ENCODE results near the gene GALNT17.

GALNT17 gene

GRCh38 chr7:71325151-71325550 is 193.2 kb downstream of the GALNT17 start:
- H3K9me3 ChIP-seq (ENCODE audit: control insufficient read depth, low read depth, low read length), result no peaks in the 10 kb centered on the region
- no peak overlapping the region for H3K27ac ChIP-seq (ENCODE audit: low read length)
- no peaks in the 10 kb centered on the region for H3K36me3 ChIP-seq (ENCODE audit: control insufficient read depth, low read depth, low read length)
- no peak overlapping the region for H3K4me3 ChIP-seq (ENCODE audit: low read length)
- H3K27me3 ChIP-seq (ENCODE audit: control insufficient read depth, insufficient read depth, low read length), result no peaks in the 10 kb centered on the region
- H3K4me1 ChIP-seq (ENCODE audit: control insufficient read depth, low read depth, low read length), result peaks cover 23% of the 10 kb centered on the region
- no peak overlapping the region for H3K9ac ChIP-seq (ENCODE audit: low read length)

GRCh38 chr7:71326595-71326994 is 194.7 kb downstream of the GALNT17 start:
- Histone ChIP-seq H3K36me3 (ENCODE audit: control insufficient read depth, low read depth, low read length) (no peaks in the 10 kb centered on the region), H3K27ac (ENCODE audit: low read length) (no peak overlapping the region), H3K4me1 (ENCODE audit: control insufficient read depth, low read depth, low read length) (peaks cover 23% of the 10 kb centered on the region), H3K27me3 (ENCODE audit: control insufficient read depth, insufficient read depth, low read length) (no peaks in the 10 kb centered on the region), H3K9me3 (ENCODE audit: control insufficient read depth, low read depth, low read length) (no peaks in the 10 kb centered on the region), H3K9ac (ENCODE audit: low read length) (no peak overlapping the region), H3K4me3 (ENCODE audit: low read length) (no peak overlapping the region)

GRCh38 chr7:71327946-71328345 is 196.0 kb downstream of the GALNT17 start:
- no peak overlapping the region for H3K9ac ChIP-seq (ENCODE audit: low read length)
- no peaks in the 10 kb centered on the region for H3K27me3 ChIP-seq (ENCODE audit: control insufficient read depth, insufficient read depth, low read length)
- no peaks in the 10 kb centered on the region for H3K9me3 ChIP-seq (ENCODE audit: control insufficient read depth, low read depth, low read length)
- peaks cover 23% of the 10 kb centered on the region for H3K4me1 ChIP-seq (ENCODE audit: control insufficient read depth, low read depth, low read length)
- H3K36me3 ChIP-seq (ENCODE audit: control insufficient read depth, low read depth, low read length), result no peaks in the 10 kb centered on the region
- H3K27ac ChIP-seq (ENCODE audit: low read length), result no peak overlapping the region
- no peak overlapping the region for H3K4me3 ChIP-seq (ENCODE audit: low read length)

- Histone ChIP-seq H3K27me3 (ENCODE audit: control insufficient read depth, insufficient read depth, low read length) (no peaks in the 10 kb centered on the region), H3K9me3 (ENCODE audit: control insufficient read depth, low read depth, low read length) (no peaks in the 10 kb centered on the region), H3K4me1 (ENCODE audit: control insufficient read depth, low read depth, low read length) (peaks cover 23% of the 10 kb centered on the region), H3K4me3 (ENCODE audit: low read length) (no peak overlapping the region), H3K27ac (ENCODE audit: low read length) (no peak overlapping the region), H3K9ac (ENCODE audit: low read length) (no peak overlapping the region), H3K36me3 (ENCODE audit: control insufficient read depth, low read depth, low read length) (no peaks in the 10 kb centered on the region)
These were observed 197.2 kb downstream of the GALNT17 start for GRCh38 chr7:71329030-71329660.

GRCh38 chr7:71332207-71332606 is 200.3 kb downstream of the GALNT17 start:
- no peak overlapping the region for H3K27ac ChIP-seq (ENCODE audit: low read length)
- H3K9ac ChIP-seq (ENCODE audit: low read length), result no peak overlapping the region
- H3K36me3 ChIP-seq (ENCODE audit: control insufficient read depth, low read depth, low read length), result peaks cover 6% of the 10 kb centered on the region
- H3K4me3 ChIP-seq (ENCODE audit: low read length), result no peak overlapping the region
- peaks cover 11% of the 10 kb centered on the region for H3K4me1 ChIP-seq (ENCODE audit: control insufficient read depth, low read depth, low read length)
- H3K27me3 ChIP-seq (ENCODE audit: control insufficient read depth, insufficient read depth, low read length), result no peaks in the 10 kb centered on the region
- no peaks in the 10 kb centered on the region for H3K9me3 ChIP-seq (ENCODE audit: control insufficient read depth, low read depth, low read length)

- Histone ChIP-seq H3K27ac (ENCODE audit: low read length) (no peak overlapping the region), H3K4me1 (ENCODE audit: control insufficient read depth, low read depth, low read length) (peaks cover under 1% of the 10 kb centered on the region), H3K9me3 (ENCODE audit: control insufficient read depth, low read depth, low read length) (no peaks in the 10 kb centered on the region), H3K9ac (ENCODE audit: low read length) (no peak overlapping the region), H3K27me3 (ENCODE audit: control insufficient read depth, insufficient read depth, low read length) (no peaks in the 10 kb centered on the region), H3K36me3 (ENCODE audit: control insufficient read depth, low read depth, low read length) (peaks cover 6% of the 10 kb centered on the region), H3K4me3 (ENCODE audit: low read length) (no peak overlapping the region)
These were observed 202.6 kb downstream of the GALNT17 start for GRCh38 chr7:71334541-71334940.

- H3K36me3 ChIP-seq (ENCODE audit: control insufficient read depth, low read depth, low read length), result peaks cover 6% of the 10 kb centered on the region
- no peak overlapping the region for H3K27ac ChIP-seq (ENCODE audit: low read length)
- H3K4me3 ChIP-seq (ENCODE audit: low read length), result no peak overlapping the region
- peaks cover 3% of the 10 kb centered on the region for H3K4me1 ChIP-seq (ENCODE audit: control insufficient read depth, low read depth, low read length)
- no peak overlapping the region for H3K9ac ChIP-seq (ENCODE audit: low read length)
- no peaks in the 10 kb centered on the region for H3K9me3 ChIP-seq (ENCODE audit: control insufficient read depth, low read depth, low read length)
- H3K27me3 ChIP-seq (ENCODE audit: control insufficient read depth, insufficient read depth, low read length), result no peaks in the 10 kb centered on the region
These were observed 206.9 kb downstream of the GALNT17 start for GRCh38 chr7:71338866-71339265.

GRCh38 chr7:71339924-71340323 is 208.0 kb downstream of the GALNT17 start:
- Histone ChIP-seq H3K27ac (ENCODE audit: low read length) (no peak overlapping the region), H3K27me3 (ENCODE audit: control insufficient read depth, insufficient read depth, low read length) (no peaks in the 10 kb centered on the region), H3K9me3 (ENCODE audit: control insufficient read depth, low read depth, low read length) (no peaks in the 10 kb centered on the region), H3K36me3 (ENCODE audit: control insufficient read depth, low read depth, low read length) (peaks cover 6% of the 10 kb centered on the region), H3K4me3 (ENCODE audit: low read length) (no peak overlapping the region), H3K9ac (ENCODE audit: low read length) (no peak overlapping the region), H3K4me1 (ENCODE audit: control insufficient read depth, low read depth, low read length) (peaks cover 3% of the 10 kb centered on the region)

GRCh38 chr7:71342202-71342601 is 210.3 kb downstream of the GALNT17 start:
- Histone ChIP-seq H3K4me1 (ENCODE audit: control insufficient read depth, low read depth, low read length) (peaks cover 3% of the 10 kb centered on the region), H3K4me3 (ENCODE audit: low read length) (no peak overlapping the region), H3K36me3 (ENCODE audit: control insufficient read depth, low read depth, low read length) (no peaks in the 10 kb centered on the region), H3K27me3 (ENCODE audit: control insufficient read depth, insufficient read depth, low read length) (no peaks in the 10 kb centered on the region), H3K9ac (ENCODE audit: low read length) (no peak overlapping the region), H3K27ac (ENCODE audit: low read length) (no peak overlapping the region), H3K9me3 (ENCODE audit: control insufficient read depth, low read depth, low read length) (no peaks in the 10 kb centered on the region)

- Histone ChIP-seq H3K36me3 (ENCODE audit: control insufficient read depth, low read depth, low read length) (no peaks in the 10 kb centered on the region), H3K4me3 (ENCODE audit: low read length) (no peak overlapping the region), H3K27me3 (ENCODE audit: control insufficient read depth, insufficient read depth, low read length) (no peaks in the 10 kb centered on the region), H3K9ac (ENCODE audit: low read length) (no peak overlapping the region), H3K27ac (ENCODE audit: low read length) (no peak overlapping the region), H3K9me3 (ENCODE audit: control insufficient read depth, low read depth, low read length) (no peaks in the 10 kb centered on the region), H3K4me1 (ENCODE audit: control insufficient read depth, low read depth, low read length) (peaks cover 5% of the 10 kb centered on the region)
These were observed 211.1 kb downstream of the GALNT17 start for GRCh38 chr7:71343039-71343438.

- Histone ChIP-seq H3K4me3 (ENCODE audit: low read length) (no peak overlapping the region), H3K36me3 (ENCODE audit: control insufficient read depth, low read depth, low read length) (no peaks in the 10 kb centered on the region), H3K9me3 (ENCODE audit: control insufficient read depth, low read depth, low read length) (no peaks in the 10 kb centered on the region), H3K27ac (ENCODE audit: low read length) (no peak overlapping the region), H3K9ac (ENCODE audit: low read length) (no peak overlapping the region), H3K27me3 (ENCODE audit: control insufficient read depth, insufficient read depth, low read length) (no peaks in the 10 kb centered on the region), H3K4me1 (ENCODE audit: control insufficient read depth, low read depth, low read length) (peaks cover 13% of the 10 kb centered on the region)
These were observed 211.9 kb downstream of the GALNT17 start for GRCh38 chr7:71343892-71344291.

GRCh38 chr7:71345117-71345884 is 213.4 kb downstream of the GALNT17 start:
- no peaks in the 10 kb centered on the region for H3K36me3 ChIP-seq (ENCODE audit: control insufficient read depth, low read depth, low read length)
- no peaks in the 10 kb centered on the region for H3K9me3 ChIP-seq (ENCODE audit: control insufficient read depth, low read depth, low read length)
- peaks cover 19% of the 10 kb centered on the region for H3K4me1 ChIP-seq (ENCODE audit: control insufficient read depth, low read depth, low read length)
- no peak overlapping the region for H3K4me3 ChIP-seq (ENCODE audit: low read length)
- H3K27me3 ChIP-seq (ENCODE audit: control insufficient read depth, insufficient read depth, low read length), result no peaks in the 10 kb centered on the region
- no peak overlapping the region for H3K27ac ChIP-seq (ENCODE audit: low read length)
- H3K9ac ChIP-seq (ENCODE audit: low read length), result no peak overlapping the region
